Caco-2 (cell line): ENCODE results near the gene TP53BP2. TPM values are rescaled to one million over a fixed set of nuclear protein-coding genes. Genes with fewer than 3 reads are reported as not detected.

ENCODE experiments used
- BruUV-seq: library from RNA; stranded (reverse); fragments of 400-500 nt; replicated peaks from 2 replicates; lab custom pipeline; 2021; lab: Mats Ljungman, UMichigan
- CTCF ChIA-PET: fragments of 300-600 bp; sonication (Branson Sonifier 250); formaldehyde crosslinking; loops from one replicate; lab custom pipeline; 2022; ENCODE audit warnings: antibody characterized with exemption; lab: Charles Lee
- POLR2A ChIA-PET: fragments of 300-600 bp; sonication (Branson Sonifier 250); formaldehyde crosslinking; loops from one replicate; lab custom pipeline; 2022; ENCODE audit warnings: antibody characterized with exemption; lab: Charles Lee
- DNase-seq, 2 experiments: peaks; one replicate each; pipeline versions ENCODE4 v3.0.0 to v3.0.0-alpha.2; 2020 to 2022
- H3K27me3 ChIP-seq: replicated peaks from 2 replicates; pipeline ENCODE4 v1.6.0; 2011; ENCODE audit warnings: low read length; ENCODE audit not compliant: control insufficient read depth, insufficient read depth
- H3K36me3 ChIP-seq: 2 replicates; pipeline ENCODE4 v1.5.1; 2011; ENCODE audit warnings: low read length; ENCODE audit not compliant: control insufficient read depth, insufficient read depth
- H3K4me1 ChIP-seq: fragments of 250-450 bp; sonication (Bioruptor Pico); 2 replicates; pipeline ENCODE4 v1.5.1; 2020; ENCODE audit warnings: mild to moderate bottlenecking
- H3K4me3 ChIP-seq: 2 replicates; pipeline ENCODE4 v1.5.1; 2011; ENCODE audit warnings: low read depth, mild to moderate bottlenecking, control low read depth, low read length
- H3K9me3 ChIP-seq: fragments of 250-450 bp; sonication (Bioruptor Pico); 2 replicates; pipeline ENCODE4 v1.5.1; 2020; ENCODE audit warnings: mild to moderate bottlenecking, moderate library complexity
- H3K27ac Mint-ChIP-seq: one replicate; pipeline ENCODE4 v1.8.0; 2022; ENCODE audit warnings: mixed read lengths; ENCODE audit not compliant: unreplicated experiment
- H3K27me3 Mint-ChIP-seq: one replicate; pipeline ENCODE4 v1.8.0; 2022; ENCODE audit warnings: mixed read lengths; ENCODE audit not compliant: insufficient read depth, unreplicated experiment
- H3K36me3 Mint-ChIP-seq: one replicate; pipeline ENCODE4 v1.8.0; 2022; ENCODE audit warnings: mild to moderate bottlenecking, mixed read lengths; ENCODE audit not compliant: insufficient read depth, unreplicated experiment
- H3K4me1 Mint-ChIP-seq: one replicate; pipeline ENCODE4 v1.8.0; 2022; ENCODE audit warnings: low read depth, mixed read lengths; ENCODE audit not compliant: unreplicated experiment
- H3K4me3 Mint-ChIP-seq: one replicate; pipeline ENCODE4 v1.8.0; 2022; ENCODE audit warnings: mild to moderate bottlenecking, moderate library complexity, mixed read lengths; ENCODE audit not compliant: unreplicated experiment
- H3K9me3 Mint-ChIP-seq: one replicate; pipeline ENCODE4 v1.8.0; 2022; ENCODE audit warnings: mixed read lengths; ENCODE audit not compliant: unreplicated experiment
- intact Hi-C: fragments of 100-400 bp; cut with micrococcal nuclease; formaldehyde crosslinking; loops from one replicate; pipeline ENCODE4 v1.10.0; 2022; ENCODE audit not compliant: unreplicated experiment
- total RNA-seq: library from RNA; stranded (reverse); gene quantifications from 2 replicates; pipeline ENCODE4 v1.2.3, GENCODE V29; 2022
- TF ChIP-seq, protein P1 (sequence below), 2 experiments: fragments of 200-600 bp in 1 of 2; IDR thresholded peaks; 1 replicate in 1 of 2; 2 replicates in 1 of 2; pipeline versions ENCODE4 v1.5.1 to v1.8.0; 2011 to 2022; ENCODE audit warnings: antibody characterized with exemption in 1 of 2, control low read depth in 1 of 2, inconsistent platforms in 1 of 2, low read depth in 1 of 2, low read length in 1 of 2, mild to moderate bottlenecking in 1 of 2, moderate library complexity in 1 of 2; ENCODE audit not compliant: insufficient read depth in 1 of 2, severe bottlenecking in 1 of 2, unreplicated experiment in 1 of 2

The TP53BP2 gene
- total RNA-seq, 1 experiment from 2014 or later: 49.6 TPM

DNA sequence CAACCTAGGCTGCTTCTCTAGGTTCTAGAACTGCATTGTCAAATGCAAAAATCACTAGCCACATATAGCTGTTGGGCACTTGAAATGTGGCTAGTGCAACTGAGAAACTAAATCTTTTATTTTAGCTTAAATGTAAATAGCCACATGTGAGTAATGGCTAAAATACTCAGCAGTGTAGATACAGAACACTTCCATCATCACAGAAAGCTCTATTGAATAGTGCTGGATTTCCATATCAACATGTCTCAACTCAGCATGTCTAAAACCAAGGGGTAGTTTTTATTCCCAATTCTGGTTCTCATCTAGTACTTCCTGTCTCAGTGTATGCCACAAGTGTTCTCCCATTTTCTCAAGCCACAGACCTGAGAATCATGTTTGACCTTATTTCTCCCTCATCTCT is 7.5 kb upstream of the TP53BP2 start:
- ChIA-PET POLR2A (no interaction called here), CTCF (no interaction called here)
- peaks cover 2% of the 10 kb centered on the region for H3K9me3 Mint-ChIP-seq
- no peak overlapping the region for H3K27ac Mint-ChIP-seq
- H3K36me3 Mint-ChIP-seq: no peaks in the 10 kb centered on the region
- Histone ChIP-seq H3K4me1 (no peaks in the 10 kb centered on the region), H3K4me3 (no peak overlapping the region), H3K36me3 (no peaks in the 10 kb centered on the region), H3K9me3 (no peaks in the 10 kb centered on the region), H3K27me3 (no peaks in the 10 kb centered on the region)
- H3K27me3 Mint-ChIP-seq: no peaks in the 10 kb centered on the region
- intact Hi-C loops: no loop called here
- no peaks in the 10 kb centered on the region for H3K4me1 Mint-ChIP-seq
- TF ChIP-seq, protein P1, sequence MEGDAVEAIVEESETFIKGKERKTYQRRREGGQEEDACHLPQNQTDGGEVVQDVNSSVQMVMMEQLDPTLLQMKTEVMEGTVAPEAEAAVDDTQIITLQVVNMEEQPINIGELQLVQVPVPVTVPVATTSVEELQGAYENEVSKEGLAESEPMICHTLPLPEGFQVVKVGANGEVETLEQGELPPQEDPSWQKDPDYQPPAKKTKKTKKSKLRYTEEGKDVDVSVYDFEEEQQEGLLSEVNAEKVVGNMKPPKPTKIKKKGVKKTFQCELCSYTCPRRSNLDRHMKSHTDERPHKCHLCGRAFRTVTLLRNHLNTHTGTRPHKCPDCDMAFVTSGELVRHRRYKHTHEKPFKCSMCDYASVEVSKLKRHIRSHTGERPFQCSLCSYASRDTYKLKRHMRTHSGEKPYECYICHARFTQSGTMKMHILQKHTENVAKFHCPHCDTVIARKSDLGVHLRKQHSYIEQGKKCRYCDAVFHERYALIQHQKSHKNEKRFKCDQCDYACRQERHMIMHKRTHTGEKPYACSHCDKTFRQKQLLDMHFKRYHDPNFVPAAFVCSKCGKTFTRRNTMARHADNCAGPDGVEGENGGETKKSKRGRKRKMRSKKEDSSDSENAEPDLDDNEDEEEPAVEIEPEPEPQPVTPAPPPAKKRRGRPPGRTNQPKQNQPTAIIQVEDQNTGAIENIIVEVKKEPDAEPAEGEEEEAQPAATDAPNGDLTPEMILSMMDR (IDR thresholded peaks at IDR 0.05; ENCODE audit: insufficient read depth in 1 of 2, low read depth in 1 of 2, low read length in 1 of 2, severe bottlenecking in 1 of 2, unreplicated experiment in 1 of 2): no peak
- BruUV-seq: no TSS peak
- no peak overlapping the region for H3K4me3 Mint-ChIP-seq
- DNase-seq: no peak

DNA sequence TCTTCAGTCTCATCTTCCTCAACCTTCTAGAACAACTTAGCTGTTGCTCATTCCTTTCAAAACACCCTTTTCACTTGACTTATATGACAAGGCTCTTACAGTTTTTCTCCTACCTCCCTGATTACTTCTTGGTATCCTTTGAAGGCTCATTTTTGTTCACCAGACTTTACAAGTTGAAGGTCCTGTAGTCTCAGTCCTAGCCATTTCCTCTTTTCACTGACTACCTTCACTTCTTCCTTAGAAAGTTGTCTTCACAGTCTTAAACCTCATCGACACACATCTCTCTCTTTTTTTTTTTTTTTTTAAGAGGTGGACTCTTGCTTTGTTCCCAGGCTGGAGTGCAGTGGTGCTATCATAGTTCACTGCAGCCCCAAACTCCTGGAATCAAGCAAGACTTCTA is 6.6 kb upstream of the TP53BP2 start:
- H3K4me1 Mint-ChIP-seq: no peaks in the 10 kb centered on the region
- POLR2A ChIA-PET: no interaction called here
- no peaks in the 10 kb centered on the region for H3K36me3 ChIP-seq

DNA sequence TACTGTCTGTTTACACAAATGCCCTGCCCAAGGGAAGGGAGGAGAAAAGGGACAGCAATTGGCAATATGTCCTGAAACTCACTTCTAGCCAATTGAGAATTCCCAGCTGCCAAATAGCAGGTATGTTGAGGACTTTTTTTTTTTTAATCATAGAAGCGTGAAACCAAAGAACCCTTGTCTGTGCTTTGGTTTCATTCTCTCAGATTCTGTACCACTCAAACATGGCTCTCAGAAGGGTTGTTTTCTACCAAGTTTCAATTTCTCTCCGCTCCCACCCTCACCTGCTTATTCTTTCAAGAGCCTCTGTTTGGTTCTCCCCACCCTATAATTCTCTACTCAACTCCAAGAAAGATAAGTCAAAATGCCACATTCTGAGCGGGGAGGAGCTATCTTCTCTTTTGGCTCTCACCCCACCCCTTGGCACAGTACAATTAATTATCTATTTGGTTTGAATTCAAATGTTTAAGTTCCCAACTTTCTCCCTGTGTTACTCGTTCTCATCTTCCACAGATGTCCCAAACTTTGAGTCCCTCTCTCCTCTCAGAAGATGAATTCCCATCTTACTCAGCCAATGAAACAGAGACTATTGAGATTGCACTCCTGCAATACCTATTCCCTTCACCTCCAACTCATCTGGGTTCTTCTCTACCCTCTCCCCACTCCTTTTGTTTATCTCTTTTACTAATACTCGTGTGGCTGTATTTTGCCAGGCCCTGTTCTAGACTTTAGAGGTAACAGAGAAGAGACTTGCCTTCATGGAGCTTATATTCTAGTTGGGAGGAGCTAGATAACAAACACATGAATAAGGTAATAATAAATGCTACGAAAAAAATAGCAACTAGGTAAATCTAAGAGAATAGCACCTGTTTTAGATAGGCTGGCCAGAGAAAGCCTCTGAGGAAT is 3.9 kb upstream of the TP53BP2 start:
- H3K4me3 Mint-ChIP-seq: no peak overlapping the region
- ChIA-PET POLR2A (no interaction called here), CTCF (no interaction called here)
- BruUV-seq: no TSS peak
- TF ChIP-seq, protein P1 (IDR thresholded peaks at IDR 0.05; ENCODE audit: insufficient read depth in 1 of 2, low read depth in 1 of 2, low read length in 1 of 2, severe bottlenecking in 1 of 2, unreplicated experiment in 1 of 2): no peak
- no peaks in the 10 kb centered on the region for H3K4me1 ChIP-seq
- no peak overlapping the region for H3K27ac Mint-ChIP-seq
- no peaks in the 10 kb centered on the region for H3K27me3 Mint-ChIP-seq
- no peaks in the 10 kb centered on the region for H3K27me3 ChIP-seq
- DNase-seq: no peak
- H3K4me1 Mint-ChIP-seq: no peaks in the 10 kb centered on the region
- H3K9me3 Mint-ChIP-seq: peaks cover 13% of the 10 kb centered on the region
- H3K36me3 ChIP-seq: no peaks in the 10 kb centered on the region
- peaks cover 11% of the 10 kb centered on the region for H3K36me3 Mint-ChIP-seq
- intact Hi-C loops: loop anchor here (5.0 kb wide), 1 partner anchor 137 kb away; the partner anchor contains the start of gene CAPN2
- no peak overlapping the region for H3K4me3 ChIP-seq
- H3K9me3 ChIP-seq: no peaks in the 10 kb centered on the region

More for the DNA sequence above, 6.6 kb upstream of the TP53BP2 start:
- TF ChIP-seq, protein P1 (IDR thresholded peaks at IDR 0.05; ENCODE audit: insufficient read depth in 1 of 2, low read depth in 1 of 2, low read length in 1 of 2, severe bottlenecking in 1 of 2, unreplicated experiment in 1 of 2): no peak
- Histone ChIP-seq H3K9me3 (no peaks in the 10 kb centered on the region), H3K4me1 (no peaks in the 10 kb centered on the region), H3K4me3 (no peak overlapping the region), H3K27me3 (no peaks in the 10 kb centered on the region)
- H3K27me3 Mint-ChIP-seq: no peaks in the 10 kb centered on the region
- no peak for DNase-seq
- no peak overlapping the region for H3K27ac Mint-ChIP-seq
- no peak overlapping the region for H3K4me3 Mint-ChIP-seq
- no peaks in the 10 kb centered on the region for H3K36me3 Mint-ChIP-seq
- peaks cover 12% of the 10 kb centered on the region for H3K9me3 Mint-ChIP-seq
- CTCF ChIA-PET: no interaction called here
- intact Hi-C loops: no loop called here
- BruUV-seq: no TSS peak
